Measurements from ENCODE around the gene SRRT.
"Not testable (repeated sequence)": the region's sequence is repeated elsewhere in the genome, so short reads cannot be mapped to it uniquely, and the experiment has no call there.

The SRRT gene

GRCh38 chr7:100839361-100839760 lies 35.5 kb upstream of the SRRT start:
- DNase-seq (ENCODE audit: insufficient read length, low spot score) (no peak), FAIRE-seq (no peak)
- no peak for TF ChIP-seq CTCF (IDR thresholded peaks at IDR 0.05; ENCODE audit: insufficient read depth, missing control alignments)

- FAIRE-seq (no peak), DNase-seq (ENCODE audit: insufficient read length, low spot score) (no peak)
- no peak for TF ChIP-seq CTCF (IDR thresholded peaks at IDR 0.05; ENCODE audit: insufficient read depth, missing control alignments)
These were observed 34.3 kb upstream of the SRRT start for GRCh38 chr7:100840470-100841100.

- no peak for DNase-seq (ENCODE audit: insufficient read length, low spot score)
- no peak for TF ChIP-seq CTCF (IDR thresholded peaks at IDR 0.05; ENCODE audit: insufficient read depth, missing control alignments)
- no peak for FAIRE-seq
These were observed 27.5 kb upstream of the SRRT start for GRCh38 chr7:100847360-100847759.

- FAIRE-seq (no peak), DNase-seq (ENCODE audit: insufficient read length, low spot score) (peak; percentile 99)
- peak; percentile 84 for TF ChIP-seq CTCF (IDR thresholded peaks at IDR 0.05; ENCODE audit: insufficient read depth, missing control alignments)
These were observed 22.6 kb upstream of the SRRT start, which contains the start of gene SLC12A9 for GRCh38 chr7:100852048-100852872. SLC12A9 (plus strand) TSS chr7:100852713; CDS start chr7:100854198, 1,485 bp downstream.

- DNase-seq (ENCODE audit: insufficient read length, low spot score), result no peak
- TF ChIP-seq CTCF (IDR thresholded peaks at IDR 0.05; ENCODE audit: insufficient read depth, missing control alignments), result no peak
- no peak for FAIRE-seq
These were observed 20.6 kb upstream of the SRRT start for GRCh38 chr7:100854146-100854895.

- not testable (repeated sequence) for DNase-seq (ENCODE audit: insufficient read length, low spot score); FAIRE-seq
These were observed 20.0 kb upstream of the SRRT start for GRCh38 chr7:100854899-100855298.

GRCh38 chr7:100855515-100855914 lies 19.4 kb upstream of the SRRT start:
- DNase-seq (ENCODE audit: insufficient read length, low spot score) (no peak), FAIRE-seq (no peak)
- TF ChIP-seq CTCF (IDR thresholded peaks at IDR 0.05; ENCODE audit: insufficient read depth, missing control alignments), result no peak

Data from D721Med (cell line).